A549 (cell line): ENCODE measurements around the gene IFT57. TPM values are rescaled to one million over a fixed set of nuclear protein-coding genes. Genes with fewer than 3 reads are reported as not detected.
A peak's percentile ranks its signal among the peaks of the same experiment; 100 is the strongest.

Source experiments
- ATAC-seq, 2 experiments: fragments of 200-7000 bp in 1 of 2; fragments of >200 bp in 1 of 2; cut with Nextera tagmentation in 1 of 2; cut with Tn5 transposase in 1 of 2; 3 replicates each; pipeline versions ENCODE4 v1.8.0 to v1.9.1; 2018 to 2020; ENCODE audit warnings: mild to moderate bottlenecking in 1 of 2, moderate library complexity in 1 of 2
- CTCF ChIA-PET: fragments of 300-600 bp; sonication (Branson Sonifier 250); formaldehyde crosslinking; extraction: SDS; loops from one replicate; lab custom pipeline; 2021; ENCODE audit warnings: antibody characterized with exemption, inconsistent platforms; lab: Yijun Ruan, JAX
- POLR2A ChIA-PET: fragments of 350-600 bp; formaldehyde crosslinking; extraction: SDS; loops from one replicate; lab custom pipeline; 2021; ENCODE audit warnings: antibody characterized with exemption, inconsistent platforms; lab: Yijun Ruan, JAX
- DNase-seq, 2 experiments: peaks; one replicate each; pipeline versions ENCODE4 v3.0.0 to v3.0.0-alpha.2; 2011 to 2016; ENCODE audit warnings: low read depth in 1 of 2, low spot score in 1 of 2
- FAIRE-seq: peaks from 2 replicates; lab custom pipeline; 2011; peaks lifted over from hg19 to GRCh38; lab: Jason Lieb, UNC
- H3K27ac ChIP-seq, 2 experiments: fragments of >200 bp; sonication (Bioruptor Twin); formaldehyde crosslinking; 3 replicates each; pipeline ENCODE4 v1.5.1; 2016 to 2017
- H3K4me1 ChIP-seq: fragments of >200 bp; sonication (Bioruptor Twin); formaldehyde crosslinking; 3 replicates; pipeline ENCODE4 v1.6.1; 2016
- H3K4me2 ChIP-seq: fragments of >200 bp; sonication (Bioruptor Twin); formaldehyde crosslinking; 3 replicates; pipeline ENCODE4 v1.6.1; 2016
- H3K4me3 ChIP-seq: fragments of >200 bp; sonication (Bioruptor Twin); formaldehyde crosslinking; 3 replicates; pipeline ENCODE4 v1.5.1; 2016
- H3K9me3 ChIP-seq: fragments of >200 bp; sonication (Bioruptor Twin); formaldehyde crosslinking; 3 replicates; pipeline ENCODE4 v1.6.1; 2016
- ATOH8 ChIP-seq: fragments of 250-450 bp; sonication (Bioruptor Pico); IDR thresholded peaks from 2 replicates; pipeline ENCODE4 v1.5.0; 2020; ENCODE audit warnings: low read depth, mild to moderate bottlenecking, moderate library complexity
- CBX2 ChIP-seq: fragments of 200-600 bp; sonication (generic); IDR thresholded peaks from 2 replicates; pipeline ENCODE4 v1.6.1; 2016; ENCODE audit warnings: low read depth, mild to moderate bottlenecking, borderline replicate concordance
- CHD4 ChIP-seq: fragments of 200-600 bp; sonication (generic); IDR thresholded peaks from 2 replicates; pipeline ENCODE4 v1.6.1; 2016; ENCODE audit warnings: antibody characterized with exemption, mild to moderate bottlenecking, borderline replicate concordance
- EP300 ChIP-seq, 2 experiments: fragments of >200 bp; sonication (Bioruptor Twin); formaldehyde crosslinking; IDR thresholded peaks; 2 replicates in 1 of 2; 3 replicates in 1 of 2; pipeline ENCODE4 v1.6.1; 2016 to 2017
- FOSB ChIP-seq: fragments of 250-450 bp; sonication (Bioruptor Pico); IDR thresholded peaks from 2 replicates; pipeline ENCODE4 v1.5.0; 2020; ENCODE audit warnings: mild to moderate bottlenecking, moderate library complexity
- FOSL2 ChIP-seq, 2 experiments: fragments of 450-650 bp in 1 of 2; fragments of >200 bp in 1 of 2; sonication (Bioruptor Twin) in 1 of 2; formaldehyde crosslinking; IDR thresholded peaks; 2 replicates each; pipeline versions ENCODE4 v1.5.0 to v1.6.1; 2016 to 2020; ENCODE audit warnings: mild to moderate bottlenecking in 1 of 2, moderate library complexity in 1 of 2
- HES2 ChIP-seq: fragments of >200 bp; sonication (Bioruptor Twin); formaldehyde crosslinking; IDR thresholded peaks from 2 replicates; pipeline ENCODE4 v1.6.1; 2016
- HOXB5 ChIP-seq: fragments of 250-450 bp; sonication (Bioruptor Pico); IDR thresholded peaks from 2 replicates; pipeline ENCODE4 v1.5.0; 2020; ENCODE audit warnings: mild to moderate bottlenecking, moderate library complexity
- JUN ChIP-seq, 2 experiments: fragments of >200 bp; sonication (Bioruptor Twin); formaldehyde crosslinking; IDR thresholded peaks; 2 replicates in 1 of 2; 3 replicates in 1 of 2; pipeline ENCODE4 v1.6.1; 2016 to 2017
- KDM1A ChIP-seq: fragments of 200-600 bp; sonication (generic); IDR thresholded peaks from 2 replicates; pipeline ENCODE4 v1.6.1; 2016; ENCODE audit warnings: low read depth, mild to moderate bottlenecking
- NR3C1 ChIP-seq: fragments of >200 bp; sonication (Bioruptor Twin); formaldehyde crosslinking; IDR thresholded peaks from 3 replicates; pipeline ENCODE4 v1.6.1; 2017
- POLR2AphosphoS2 ChIP-seq: conservative IDR thresholded peaks from 2 replicates; pipeline ENCODE4 v1.6.1; 2012; ENCODE audit warnings: low read length, improper control_type of control experiment, inconsistent platforms
- RAD21 ChIP-seq, 2 experiments: fragments of >200 bp in 1 of 2; sonication (Bioruptor Twin) in 1 of 2; formaldehyde crosslinking in 1 of 2; IDR thresholded peaks in 1 of 2; conservative IDR thresholded peaks in 1 of 2; 2 replicates in 1 of 2; 3 replicates in 1 of 2; pipeline ENCODE4 v1.6.1; 2012 to 2018; ENCODE audit warnings: inconsistent platforms in 1 of 2
- RARB ChIP-seq: fragments of 250-450 bp; sonication (Bioruptor Pico); IDR thresholded peaks from 2 replicates; pipeline ENCODE4 v1.8.0; 2021; ENCODE audit warnings: mild to moderate bottlenecking, moderate library complexity
- RFX5 ChIP-seq: fragments of 450-650 bp; IDR thresholded peaks from 2 replicates; pipeline ENCODE4 v1.7.1; 2014; ENCODE audit warnings: antibody characterized with exemption, mild to moderate bottlenecking, moderate library complexity
- RNF2 ChIP-seq: fragments of 200-600 bp; sonication (generic); IDR thresholded peaks from 2 replicates; pipeline ENCODE4 v1.6.1; 2016; ENCODE audit warnings: low read depth, mild to moderate bottlenecking, antibody characterized with exemption, moderate library complexity, borderline replicate concordance
- SREBF2 ChIP-seq: fragments of 450-650 bp; IDR thresholded peaks from 2 replicates; pipeline ENCODE4 v1.6.1; 2014; ENCODE audit warnings: mild to moderate bottlenecking, moderate library complexity
- WGBS: methylation state at CpG from one replicate; pipeline ENCODE4 v1.1.6; 2017; ENCODE audit errors: missing lambda C conversion rate; 5-methylcytosine and 5-hydroxymethylcytosine counted together
- polyA plus RNA-seq, 4 experiments: library from polyadenylated mRNA; depleted of rRNA in 3 of 4; stranded (reverse); fragments of >200 nt; fragmentation: RNase III in 1 of 4; extraction: RNeasy Plus Mini Kit Qiagen cat#74134 plus additional on column Dnase treatment in 1 of 4; gene quantifications; 2 replicates in 3 of 4; 3 replicates in 1 of 4; pipeline ENCODE4 v1.2.3, GENCODE V29; 2011 to 2017

Gene IFT57
- polyA plus RNA-seq, 2 of the 4 experiments (the other 2 are of a cell fraction), result 39.1 to 59.2 TPM

- FAIRE-seq, result no peak
Measured at GRCh38 chr3:108119398-108120104, 102.7 kb downstream of the IFT57 start.

GRCh38 chr3:108118038-108118768 is 104.0 kb downstream of the IFT57 start:
- POLR2A ChIA-PET, result no interaction called here
- FAIRE-seq, result no peak

More at GRCh38 chr3:108119398-108120104, 102.7 kb downstream of the IFT57 start:
- 87% methylated on average over 3 of the region's 3 CpGs for WGBS
- TF ChIP-seq RFX5 (no peak), RNF2 (no peak), RARB (CRISPR knock-in tag) (no peak), HOXB5 (CRISPR knock-in tag) (no peak), POLR2AphosphoS2 (no peak), RAD21 (conservative IDR thresholded peaks at IDR 0.05 in 1 of 2, IDR thresholded peaks at IDR 0.05 in 1 of 2) (no peak), NR3C1 (no peak)
- POLR2A ChIA-PET, result no interaction called here
- Histone ChIP-seq H3K9me3 (no peaks in the 10 kb centered on the region), H3K4me3 (no peak overlapping the region), H3K27ac (no peak overlapping the region), H3K4me2 (no peak overlapping the region), H3K4me1 (no peaks in the 10 kb centered on the region)
- CTCF ChIA-PET, result no interaction called here
- ATAC-seq (no peak), DNase-seq (no peak)

GRCh38 chr3:108117241-108117775 is 104.9 kb downstream of the IFT57 start:
- no peak for FAIRE-seq
- Histone ChIP-seq H3K27ac (no peak overlapping the region), H3K4me3 (no peak overlapping the region), H3K4me1 (no peaks in the 10 kb centered on the region), H3K4me2 (no peak overlapping the region), H3K9me3 (no peaks in the 10 kb centered on the region)
- no peak for DNase-seq
- TF ChIP-seq HES2 (no peak), SREBF2 (no peak), CHD4 (no peak), KDM1A (no peak)
- WGBS, result 31% methylated on average over 5 of the region's 6 CpGs
- POLR2A ChIA-PET, result no interaction called here
- no peak for ATAC-seq
- CTCF ChIA-PET, result interaction anchor here (1.2 kb wide), 1 partner anchor 147 kb away, joined by 3 read pairs; no protein-coding TSS in a partner anchor

More at GRCh38 chr3:108118038-108118768, 104.0 kb downstream of the IFT57 start:
- Histone ChIP-seq H3K27ac (no peak overlapping the region), H3K4me2 (no peak overlapping the region), H3K9me3 (no peaks in the 10 kb centered on the region), H3K4me3 (no peak overlapping the region), H3K4me1 (no peaks in the 10 kb centered on the region)
- TF ChIP-seq FOSL2 (IDR thresholded peaks at IDR 0.05) (no peak), FOSL2 (CRISPR knock-in tag; IDR thresholded peaks at IDR 0.05) (peak; percentile 17; the same call in 1 of the 2 replicates), JUN (IDR thresholded peaks at IDR 0.05) (no peak)
- DNase-seq, result no peak
- CTCF ChIA-PET, result interaction anchor here (1.2 kb wide), 1 partner anchor 148 kb away, joined by 3 read pairs; no protein-coding TSS in a partner anchor
- WGBS, result 37% methylated on average over 6 of the region's 6 CpGs
- no peak for ATAC-seq

GRCh38 chr3:108114423-108115065 is 107.7 kb downstream of the IFT57 start:
- POLR2A ChIA-PET, result no interaction called here
- CTCF ChIA-PET, result no interaction called here
- H3K4me1 ChIP-seq, result no peaks in the 10 kb centered on the region

More at GRCh38 chr3:108114423-108115065, 107.7 kb downstream of the IFT57 start:
- WGBS, result 72% methylated on average over 16 of the region's 16 CpGs
- ATAC-seq, result no peak; a peak in 1 of 6 replicates
- H3K27ac ChIP-seq, result no peak overlapping the region
- no peak overlapping the region for H3K4me2 ChIP-seq
- H3K9me3 ChIP-seq, result no peaks in the 10 kb centered on the region
- no peak overlapping the region for H3K4me3 ChIP-seq
- DNase-seq, result no peak
- TF ChIP-seq FOSB (CRISPR knock-in tag) (no peak), EP300 (IDR thresholded peaks at IDR 0.05) (no peak), CBX2 (no peak), ATOH8 (CRISPR knock-in tag) (no peak)
- no peak for FAIRE-seq
